ENCODE measurements around the gene TTC14.

DNA sequence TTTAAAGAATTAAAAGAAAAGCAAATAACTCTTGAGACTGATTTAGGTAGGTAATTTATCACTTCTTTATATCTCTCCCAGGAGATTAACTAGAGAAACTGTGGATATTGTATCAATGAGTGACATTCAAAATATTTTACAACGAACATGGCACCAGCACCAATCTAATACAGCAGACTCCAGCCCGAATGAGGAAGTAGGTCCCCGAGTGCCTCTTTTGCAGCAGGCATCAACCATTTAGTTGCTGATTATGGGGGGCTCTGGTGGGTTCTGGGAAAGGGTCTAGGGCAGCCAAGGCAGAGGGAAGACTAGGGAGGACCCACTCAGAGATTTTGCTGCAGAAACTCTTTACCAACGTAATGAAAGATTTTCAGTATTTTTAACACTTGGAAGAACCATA lies 31.7 kb upstream of the TTC14 start:
- no peak for TF ChIP-seq SIN3A (IDR thresholded peaks at IDR 0.05; ENCODE audit: borderline replicate concordance, insufficient read depth, low read length)
- TF ChIP-seq, protein P1, sequence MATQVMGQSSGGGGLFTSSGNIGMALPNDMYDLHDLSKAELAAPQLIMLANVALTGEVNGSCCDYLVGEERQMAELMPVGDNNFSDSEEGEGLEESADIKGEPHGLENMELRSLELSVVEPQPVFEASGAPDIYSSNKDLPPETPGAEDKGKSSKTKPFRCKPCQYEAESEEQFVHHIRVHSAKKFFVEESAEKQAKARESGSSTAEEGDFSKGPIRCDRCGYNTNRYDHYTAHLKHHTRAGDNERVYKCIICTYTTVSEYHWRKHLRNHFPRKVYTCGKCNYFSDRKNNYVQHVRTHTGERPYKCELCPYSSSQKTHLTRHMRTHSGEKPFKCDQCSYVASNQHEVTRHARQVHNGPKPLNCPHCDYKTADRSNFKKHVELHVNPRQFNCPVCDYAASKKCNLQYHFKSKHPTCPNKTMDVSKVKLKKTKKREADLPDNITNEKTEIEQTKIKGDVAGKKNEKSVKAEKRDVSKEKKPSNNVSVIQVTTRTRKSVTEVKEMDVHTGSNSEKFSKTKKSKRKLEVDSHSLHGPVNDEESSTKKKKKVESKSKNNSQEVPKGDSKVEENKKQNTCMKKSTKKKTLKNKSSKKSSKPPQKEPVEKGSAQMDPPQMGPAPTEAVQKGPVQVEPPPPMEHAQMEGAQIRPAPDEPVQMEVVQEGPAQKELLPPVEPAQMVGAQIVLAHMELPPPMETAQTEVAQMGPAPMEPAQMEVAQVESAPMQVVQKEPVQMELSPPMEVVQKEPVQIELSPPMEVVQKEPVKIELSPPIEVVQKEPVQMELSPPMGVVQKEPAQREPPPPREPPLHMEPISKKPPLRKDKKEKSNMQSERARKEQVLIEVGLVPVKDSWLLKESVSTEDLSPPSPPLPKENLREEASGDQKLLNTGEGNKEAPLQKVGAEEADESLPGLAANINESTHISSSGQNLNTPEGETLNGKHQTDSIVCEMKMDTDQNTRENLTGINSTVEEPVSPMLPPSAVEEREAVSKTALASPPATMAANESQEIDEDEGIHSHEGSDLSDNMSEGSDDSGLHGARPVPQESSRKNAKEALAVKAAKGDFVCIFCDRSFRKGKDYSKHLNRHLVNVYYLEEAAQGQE (IDR thresholded peaks at IDR 0.05; ENCODE audit: insufficient read depth in 1 of 2, low read depth in 2 of 2, low read length in 2 of 2): no peak

All from PFSK-1 (cell line).